ENCODE data around the gene RYR3. TPM values are rescaled to one million over a fixed set of nuclear protein-coding genes. Genes with fewer than 3 reads are reported as not detected.

Gene RYR3
- polyA plus RNA-seq, 1 donor: 54.3 TPM

GRCh38 chr15:33506781-33507296, 196.1 kb downstream of the RYR3 start:
- DNase-seq (ENCODE audit: low read depth): no peak

- no peak for DNase-seq (ENCODE audit: low read depth)
These were observed 197.9 kb downstream of the RYR3 start for GRCh38 chr15:33508703-33509102.

- no peak for DNase-seq (ENCODE audit: low read depth)
These were observed 204.4 kb downstream of the RYR3 start for GRCh38 chr15:33515121-33515520.

GRCh38 chr15:33516563-33516962, 205.8 kb downstream of the RYR3 start:
- DNase-seq (ENCODE audit: low read depth): no peak

GRCh38 chr15:33517944-33518343, 207.2 kb downstream of the RYR3 start:
- DNase-seq (ENCODE audit: low read depth): no peak

- DNase-seq (ENCODE audit: low read depth): no peak
These were observed 207.7 kb downstream of the RYR3 start for GRCh38 chr15:33518421-33518820.

- DNase-seq (ENCODE audit: low read depth): no peak
These were observed 213.5 kb downstream of the RYR3 start for GRCh38 chr15:33524274-33524673.

GRCh38 chr15:33526532-33526931, 215.8 kb downstream of the RYR3 start:
- DNase-seq (ENCODE audit: low read depth): no peak

GRCh38 chr15:33533197-33533596, 222.4 kb downstream of the RYR3 start:
- DNase-seq (ENCODE audit: low read depth): no peak

- no peak for DNase-seq (ENCODE audit: low read depth)
These were observed 223.9 kb downstream of the RYR3 start for GRCh38 chr15:33534642-33535041.

- no peak for DNase-seq (ENCODE audit: low read depth)
These were observed 224.4 kb downstream of the RYR3 start for GRCh38 chr15:33535135-33535534.

GRCh38 chr15:33539825-33540573, 229.2 kb downstream of the RYR3 start:
- DNase-seq (ENCODE audit: low read depth): no peak

- no peak for DNase-seq (ENCODE audit: low read depth)
These were observed 233.2 kb downstream of the RYR3 start for GRCh38 chr15:33543957-33544356.

- no peak for DNase-seq (ENCODE audit: low read depth)
These were observed 235.1 kb downstream of the RYR3 start for GRCh38 chr15:33545866-33546265.

GRCh38 chr15:33547876-33548275, 237.1 kb downstream of the RYR3 start:
- DNase-seq (ENCODE audit: low read depth): no peak

GRCh38 chr15:33551860-33552259, 241.1 kb downstream of the RYR3 start:
- DNase-seq (ENCODE audit: low read depth): no peak

GRCh38 chr15:33553157-33553556, 242.4 kb downstream of the RYR3 start:
- no peak for DNase-seq (ENCODE audit: low read depth)

- DNase-seq (ENCODE audit: low read depth): no peak
These were observed 248.6 kb downstream of the RYR3 start for GRCh38 chr15:33559207-33559890.

- no peak for DNase-seq (ENCODE audit: low read depth)
These were observed 250.6 kb downstream of the RYR3 start for GRCh38 chr15:33561407-33561806.

GRCh38 chr15:33561967-33562366, 251.2 kb downstream of the RYR3 start:
- DNase-seq (ENCODE audit: low read depth): no peak

GRCh38 chr15:33565094-33565493, 254.3 kb downstream of the RYR3 start:
- DNase-seq (ENCODE audit: low read depth): no peak

GRCh38 chr15:33567652-33568051, 256.9 kb downstream of the RYR3 start:
- no peak for DNase-seq (ENCODE audit: low read depth)

GRCh38 chr15:33569036-33569435, 258.3 kb downstream of the RYR3 start:
- no peak for DNase-seq (ENCODE audit: low read depth)
